ENCODE results near the gene SFXN4.
"Not testable (repeated sequence)": the region's sequence is repeated elsewhere in the genome, so short reads cannot be mapped to it uniquely, and the experiment has no call there.

SFXN4 gene

DNA sequence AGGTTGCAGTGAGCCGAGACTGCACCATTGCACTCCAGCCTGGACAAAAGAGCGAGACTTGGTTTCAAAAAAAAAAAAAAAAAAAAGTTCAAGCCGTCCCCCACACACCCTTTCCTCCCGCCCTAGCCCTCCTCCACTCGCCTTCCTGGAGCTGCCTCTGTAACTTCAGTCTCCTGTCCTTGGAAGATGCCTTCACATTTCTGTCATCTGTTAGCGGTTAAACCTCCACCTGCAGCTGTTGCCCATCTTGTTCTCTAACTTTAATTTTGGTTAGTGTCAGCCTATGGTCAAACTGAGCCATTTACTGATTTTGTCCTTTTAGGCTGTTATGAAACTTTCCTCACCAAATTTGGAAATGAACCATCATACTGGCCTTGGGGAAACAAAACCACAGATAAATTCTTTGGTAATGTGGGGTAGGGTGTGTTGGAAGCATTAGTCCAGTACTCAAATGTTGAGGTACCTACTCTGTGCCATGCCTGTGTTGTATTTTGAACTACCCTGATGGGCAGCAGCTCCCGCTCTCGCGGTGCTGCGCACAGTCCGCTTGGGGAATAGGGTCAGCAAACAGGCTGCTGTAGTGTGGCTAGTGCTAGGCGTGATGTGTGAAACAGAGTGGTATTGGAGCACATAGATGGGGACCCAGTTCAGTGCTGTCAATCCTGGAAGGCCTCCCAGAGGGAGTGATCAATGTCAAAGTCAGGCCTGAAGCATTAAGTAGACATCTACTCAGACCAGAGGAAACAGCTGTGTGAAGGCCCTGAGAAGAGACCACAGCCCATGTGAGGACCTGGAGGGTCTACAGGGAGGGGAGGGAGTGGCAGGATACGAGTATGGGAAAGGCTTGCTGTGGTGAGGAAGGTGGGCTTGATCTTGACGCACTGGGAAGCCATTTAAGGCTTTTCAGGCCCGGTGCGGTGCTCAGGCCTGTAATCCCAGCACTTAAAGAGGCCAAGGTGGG lies 26.9 kb downstream of the SFXN4 start:
- no peak for FAIRE-seq

DNA sequence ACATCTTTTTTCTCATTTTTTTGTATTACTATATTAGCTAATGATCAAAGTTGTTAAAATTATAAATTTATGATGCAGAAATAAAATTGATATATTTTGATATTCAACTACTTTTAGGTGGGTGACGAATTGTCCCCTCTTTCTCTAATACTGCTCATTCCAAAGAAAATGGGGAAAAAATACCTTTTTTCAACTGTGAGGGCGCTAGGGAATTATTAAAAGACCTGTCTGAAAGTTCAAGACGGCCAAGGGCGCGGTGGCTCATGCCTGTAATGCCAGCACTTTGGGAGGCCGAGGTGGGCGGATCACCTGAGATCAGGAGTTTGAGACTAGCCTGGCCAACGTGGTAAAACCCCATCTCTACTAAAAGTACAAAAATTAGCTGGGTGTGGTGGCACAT lies 27.6 kb downstream of the SFXN4 start:
- not testable (repeated sequence) for FAIRE-seq

DNA sequence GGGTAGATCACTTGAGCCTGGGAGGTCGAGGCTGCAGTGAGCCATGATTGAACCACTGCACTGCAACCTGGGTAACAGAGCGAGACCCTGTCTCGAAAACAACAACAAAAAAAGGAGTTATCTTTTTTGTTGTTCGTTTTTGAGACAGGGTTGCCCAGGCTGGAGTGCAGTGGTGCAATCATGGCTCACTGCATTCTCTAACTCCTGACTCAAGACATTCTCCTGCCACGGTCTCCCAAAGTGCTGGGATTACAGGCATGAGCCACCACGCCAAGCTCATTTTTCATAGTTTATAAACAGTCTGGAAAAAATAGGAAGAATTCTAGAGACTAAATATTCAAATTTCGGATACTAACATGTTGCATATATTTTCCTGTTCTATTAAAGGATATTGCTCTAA lies 29.4 kb downstream of the SFXN4 start:
- no peak for FAIRE-seq

DNA sequence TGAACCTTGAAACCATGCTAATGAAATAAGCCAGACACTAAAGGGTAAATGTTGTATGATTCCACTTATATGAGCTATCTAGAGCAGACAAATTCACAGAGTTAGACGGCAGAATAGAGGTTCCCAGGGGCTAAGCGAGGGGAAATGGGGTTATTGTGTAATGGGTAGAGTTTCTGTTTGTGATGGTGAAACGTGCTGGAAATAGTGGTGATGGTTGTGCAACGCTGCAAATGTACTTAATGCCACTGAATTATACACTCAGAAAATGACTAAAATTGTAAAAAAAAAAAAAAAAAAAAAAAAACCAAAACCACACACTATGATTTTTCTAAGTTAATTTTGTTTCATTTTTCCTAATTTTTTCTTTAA lies 30.0 kb downstream of the SFXN4 start:
- no peak for FAIRE-seq

DNA sequence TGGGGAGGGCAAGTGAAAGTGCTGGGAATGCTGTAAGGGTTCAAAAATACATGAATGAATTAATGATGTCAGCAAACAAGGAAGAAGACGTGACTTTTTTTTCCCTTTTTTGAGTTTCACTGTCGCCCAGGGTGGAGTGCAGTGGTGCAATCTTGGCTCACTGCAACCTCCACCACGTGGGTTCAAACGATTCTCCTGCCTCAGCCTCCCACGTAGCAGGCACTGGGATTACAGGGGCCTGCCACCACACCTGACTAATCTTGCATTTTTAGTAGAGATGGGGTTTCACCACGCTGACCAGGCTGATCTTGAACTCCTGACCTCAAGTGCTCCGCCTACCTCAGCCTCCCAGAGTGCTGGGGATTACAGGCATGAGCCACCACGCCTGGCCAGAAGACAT lies 31.6 kb downstream of the SFXN4 start:
- no peak for FAIRE-seq

DNA sequence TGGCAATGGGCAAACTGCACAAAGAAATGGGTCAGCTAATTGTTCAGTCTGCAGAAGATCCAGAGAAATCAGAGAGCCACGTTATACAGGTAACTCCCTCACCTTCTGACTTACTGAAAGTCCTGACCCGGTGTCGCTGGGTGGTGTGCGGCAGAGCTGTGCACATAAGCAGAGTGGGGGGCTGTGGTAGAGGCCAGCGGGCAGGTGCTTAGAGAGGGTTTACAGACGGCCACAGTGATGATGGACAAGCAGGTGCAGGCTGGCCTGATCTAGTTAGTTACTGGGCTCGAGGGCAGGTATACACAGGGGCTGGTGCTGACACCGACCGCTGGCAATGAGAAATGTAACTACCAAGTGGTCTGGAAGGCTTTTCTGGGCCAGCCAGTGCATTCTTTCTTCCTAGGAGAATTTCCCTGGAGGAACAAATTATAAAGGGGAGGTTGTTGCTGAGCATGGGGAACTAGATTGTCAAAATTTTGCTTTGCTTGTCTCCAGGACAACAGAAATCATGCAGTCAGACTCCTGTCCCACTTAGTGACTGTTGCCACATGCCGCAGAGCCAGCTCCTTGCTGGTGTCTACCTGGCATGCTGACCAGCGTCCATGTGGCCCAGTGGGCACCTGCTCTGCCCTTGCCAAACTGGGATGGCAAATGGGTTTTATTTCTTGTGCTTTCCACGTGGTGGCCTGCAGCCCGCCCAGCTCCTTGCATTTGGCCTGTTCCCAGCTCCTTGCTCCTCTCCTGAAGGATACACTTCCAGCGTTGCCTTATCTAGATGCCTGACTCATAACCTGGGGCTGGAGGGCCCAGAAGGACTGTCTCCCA lies 32.8 kb downstream of the SFXN4 start:
- FAIRE-seq, result no peak

DNA sequence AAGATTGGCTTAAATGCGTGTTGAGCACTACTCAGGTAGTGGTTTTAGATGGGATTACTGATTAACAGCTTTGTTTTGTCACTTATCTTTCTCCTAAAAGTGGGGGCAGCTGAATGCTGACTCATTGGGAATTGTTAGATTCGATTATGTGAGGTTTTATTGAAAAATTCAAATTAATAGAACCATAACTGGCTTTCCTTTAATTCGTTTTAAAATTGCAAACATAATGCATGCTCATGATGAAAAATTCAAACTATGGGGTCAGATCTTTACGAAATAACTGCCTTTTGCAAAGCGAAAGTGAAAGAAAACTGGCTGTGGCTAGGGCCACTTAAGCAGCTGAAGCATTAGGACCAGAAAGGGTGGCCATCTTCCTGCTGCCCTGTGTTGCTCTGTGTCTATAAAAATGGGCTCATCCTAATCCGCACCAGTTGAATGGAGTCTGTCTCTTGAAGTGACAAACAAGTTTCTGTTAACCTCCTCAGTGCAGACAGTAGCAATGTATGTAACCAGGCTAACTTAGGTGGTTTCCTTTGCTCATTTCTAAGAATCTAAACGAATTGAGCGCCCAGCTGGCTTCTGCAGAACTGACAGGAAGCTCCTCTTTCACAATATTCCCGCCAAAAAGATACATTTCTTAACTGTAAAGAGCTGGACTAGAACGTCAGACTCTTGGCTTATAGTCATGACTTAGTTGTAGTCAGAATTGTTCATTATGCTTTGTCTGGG lies 33.8 kb downstream of the SFXN4 start:
- no peak for FAIRE-seq

DNA sequence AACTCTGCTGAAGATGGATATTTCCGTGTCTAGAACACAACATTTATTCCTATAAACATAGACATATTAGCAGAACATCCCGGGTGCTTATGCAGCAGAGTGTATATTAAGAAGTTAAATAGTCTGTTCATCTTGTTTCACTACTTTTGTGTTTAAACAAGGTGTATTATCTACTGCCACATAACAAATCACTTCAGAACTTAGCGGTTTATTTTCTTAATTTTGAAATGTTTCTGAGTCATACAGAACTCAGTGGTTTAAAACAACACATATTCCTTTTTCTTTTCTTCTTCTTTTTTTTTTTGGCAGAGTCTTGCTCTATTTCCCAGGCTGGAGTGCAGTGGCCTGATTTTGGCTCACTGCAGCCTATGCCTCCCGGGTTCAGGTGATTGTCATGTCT lies 35.8 kb downstream of the SFXN4 start:
- no peak for FAIRE-seq

DNA sequence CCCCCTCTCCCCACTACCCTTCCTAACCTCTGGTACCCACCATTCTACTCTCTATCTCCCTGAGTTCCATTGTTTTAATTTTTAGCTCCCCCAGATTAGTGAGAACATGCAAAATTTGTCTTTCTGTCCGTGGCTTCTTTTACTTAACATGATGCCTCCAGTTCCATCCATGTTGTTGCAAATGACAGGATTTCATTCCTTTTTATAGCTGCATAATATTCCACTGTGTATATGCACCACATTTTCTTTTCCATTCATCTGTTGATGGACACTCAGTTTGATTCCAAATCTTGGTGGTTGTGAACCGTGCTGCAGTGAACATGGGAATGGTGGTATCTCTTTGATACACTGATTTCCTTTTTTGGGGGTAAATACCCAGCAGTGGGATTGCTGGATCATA lies 39.6 kb downstream of the SFXN4 start:
- FAIRE-seq, result no peak

DNA sequence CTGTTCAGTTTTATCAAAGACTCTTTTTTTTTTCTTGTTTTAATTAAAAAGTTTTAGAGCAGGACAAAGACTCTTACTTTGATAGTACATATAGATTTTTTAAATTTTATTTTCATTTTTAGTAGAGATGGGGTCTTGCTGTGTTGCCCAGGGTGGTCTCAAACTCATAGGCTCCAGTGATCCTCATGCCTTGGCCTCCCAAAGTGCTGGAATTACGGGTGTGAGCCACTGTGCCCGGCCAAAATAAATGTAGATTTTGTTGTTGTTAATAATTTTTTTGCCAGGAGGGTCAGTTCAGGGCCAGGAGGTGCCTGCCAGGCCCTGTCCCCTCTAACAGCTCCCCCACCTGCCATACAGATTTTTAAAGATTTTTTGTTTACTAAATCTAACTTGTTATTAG lies 44.6 kb downstream of the SFXN4 start:
- no peak for FAIRE-seq

DNA sequence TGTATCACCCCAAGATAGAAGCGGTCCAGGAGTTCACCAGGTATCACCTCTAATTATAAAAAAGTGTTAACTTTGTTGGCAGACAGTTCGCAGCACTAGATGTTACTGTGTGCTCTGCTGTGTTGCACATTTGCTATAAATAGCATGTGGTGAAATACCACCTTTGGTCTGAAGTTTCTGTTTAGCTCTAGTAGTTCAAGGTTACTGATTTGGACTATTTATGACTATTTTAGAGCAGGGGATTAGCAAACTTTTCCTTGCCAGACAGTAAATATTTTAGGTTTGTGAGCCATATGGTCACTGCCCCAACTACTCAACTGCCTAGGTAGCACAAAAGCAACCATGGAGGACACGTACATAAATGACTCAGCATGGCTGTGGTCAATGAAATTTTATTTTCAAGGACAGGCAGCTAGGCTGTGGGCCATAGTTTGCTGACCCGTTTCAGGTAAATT lies 45.1 kb downstream of the SFXN4 start:
- FAIRE-seq, result no peak

DNA sequence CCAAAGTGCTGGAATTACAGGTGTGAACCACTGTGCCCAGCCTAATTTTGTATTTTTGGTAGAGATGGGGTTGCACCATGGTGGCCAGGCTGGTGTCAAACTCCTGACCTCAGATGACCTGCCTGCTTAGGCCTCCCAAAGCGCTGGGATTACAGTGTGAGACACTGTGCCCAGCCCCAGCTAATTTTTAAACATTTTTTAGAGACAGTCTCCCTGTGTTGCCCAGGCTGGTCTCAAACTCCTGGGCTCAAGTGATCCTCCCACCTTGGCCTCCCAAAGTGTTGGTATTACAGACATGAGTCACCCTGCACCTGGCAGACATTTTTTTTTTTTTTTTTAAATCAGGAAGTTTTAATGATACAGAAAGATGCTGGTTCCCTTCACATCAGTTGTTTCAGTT lies 46.1 kb downstream of the SFXN4 start:
- FAIRE-seq, result no peak

DNA sequence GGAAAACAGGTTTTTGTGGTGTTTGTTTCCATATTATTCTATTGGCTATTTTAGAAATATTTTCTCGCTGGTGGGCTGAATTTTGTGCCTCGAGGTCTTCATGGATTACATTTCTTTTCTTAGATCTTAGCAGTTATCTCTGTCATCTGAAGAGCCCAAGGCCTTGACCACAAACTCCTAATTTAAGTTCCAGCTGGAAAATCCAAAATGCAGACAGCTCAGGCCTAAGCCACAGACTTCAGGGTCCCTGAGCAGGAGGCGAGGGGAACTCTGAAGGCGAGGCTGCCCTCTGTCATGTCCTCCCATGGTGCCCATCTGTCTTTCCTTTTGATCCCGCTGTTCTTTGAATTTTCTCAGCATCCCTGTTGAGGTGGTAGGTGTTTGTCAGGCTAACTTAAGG lies 47.3 kb downstream of the SFXN4 start:
- no peak for FAIRE-seq

DNA sequence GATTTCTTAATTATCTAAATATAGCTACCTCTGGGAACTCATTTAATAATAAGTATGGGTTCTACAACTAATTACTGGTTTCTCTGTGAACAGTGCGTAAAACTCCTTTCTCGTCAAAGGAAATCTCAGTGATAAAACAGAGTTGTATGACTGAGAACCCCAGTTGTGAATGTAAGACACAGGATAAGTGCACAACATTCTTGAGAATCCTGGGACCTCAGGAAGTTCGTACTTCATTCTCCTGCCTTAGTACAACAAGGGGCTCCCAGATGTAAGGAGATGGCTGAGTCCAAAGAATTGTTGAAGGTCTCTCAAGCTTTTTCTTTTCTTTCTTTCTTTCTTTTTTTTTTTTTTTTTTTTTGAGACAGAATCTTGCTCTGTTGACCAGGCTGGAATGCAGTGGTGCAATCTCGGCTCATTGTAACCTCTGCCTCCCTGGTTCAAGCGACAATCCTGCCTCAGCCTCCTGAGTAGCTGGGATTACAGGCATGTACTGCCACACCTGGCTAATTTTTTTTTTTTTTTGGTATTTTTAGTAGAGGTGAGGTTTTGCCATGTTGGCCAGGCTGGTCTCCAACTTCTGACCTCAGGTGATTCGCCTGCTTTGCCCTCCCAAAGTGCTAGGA lies 49.1 kb downstream of the SFXN4 start:
- no peak for FAIRE-seq

DNA sequence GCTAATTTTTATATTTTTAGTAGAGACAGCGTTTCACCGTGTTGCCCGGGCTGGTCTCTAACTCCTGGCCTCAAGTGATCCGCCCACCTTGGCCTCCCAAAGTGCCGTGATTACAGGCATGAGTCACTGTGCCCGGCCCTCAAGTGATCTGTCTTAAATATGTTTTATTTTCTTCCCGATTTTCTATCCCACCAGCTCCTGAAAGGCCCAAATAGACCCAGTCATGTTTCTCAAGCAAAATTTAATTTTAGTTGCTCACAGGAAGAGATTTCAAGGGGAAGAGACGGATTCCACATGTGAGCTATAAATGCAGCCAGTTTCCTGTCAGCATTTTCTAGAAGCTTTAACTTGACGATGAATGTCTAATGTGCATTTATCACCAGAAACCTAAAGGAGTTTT lies 49.6 kb downstream of the SFXN4 start:
- no peak for FAIRE-seq

DNA sequence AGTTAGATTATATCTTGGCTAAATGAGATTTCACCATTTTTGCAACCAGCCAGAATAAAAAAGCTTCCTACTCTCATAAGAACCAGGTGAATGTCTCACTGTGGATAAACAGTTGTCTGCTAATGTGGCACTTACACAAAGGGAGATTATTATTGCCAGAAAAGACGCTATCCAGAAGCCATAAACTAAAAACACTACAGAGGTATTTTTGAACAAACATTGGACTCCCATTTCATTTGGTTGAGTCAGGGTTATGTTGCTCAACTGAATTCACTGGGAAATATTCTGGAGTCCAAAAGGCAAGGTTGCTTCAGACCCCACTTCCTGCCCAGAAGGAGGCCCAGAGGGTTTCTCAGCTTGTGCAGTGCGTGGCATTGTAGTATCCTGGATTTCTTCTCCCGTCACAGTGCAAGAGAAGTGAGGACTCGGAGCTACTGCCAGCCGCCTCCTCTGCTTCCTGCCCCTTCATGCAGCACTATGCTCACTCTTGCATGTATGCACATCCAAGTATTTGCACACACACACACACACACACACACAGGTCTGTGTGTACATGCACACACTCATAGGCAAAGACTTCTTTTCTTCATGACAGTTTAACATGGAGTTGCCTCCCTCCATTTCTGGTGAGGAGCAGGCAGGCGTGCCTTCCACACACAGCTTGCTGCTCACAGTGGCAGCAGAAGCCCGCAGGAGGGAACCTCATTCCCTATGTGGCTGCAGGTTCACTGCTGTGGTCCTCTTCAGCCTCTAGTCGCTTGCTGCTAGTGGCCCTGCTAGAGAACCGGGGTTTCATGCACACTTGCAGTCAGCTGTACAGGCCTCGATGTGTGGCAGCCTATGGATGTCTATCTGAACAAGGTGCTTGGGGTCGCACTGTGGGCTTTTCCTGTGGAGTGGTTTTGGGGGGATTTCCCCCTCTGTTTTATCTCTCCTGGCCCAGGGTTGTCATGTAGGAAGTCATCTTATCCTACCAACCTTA lies 51.5 kb downstream of the SFXN4 start:
- no peak for FAIRE-seq

DNA sequence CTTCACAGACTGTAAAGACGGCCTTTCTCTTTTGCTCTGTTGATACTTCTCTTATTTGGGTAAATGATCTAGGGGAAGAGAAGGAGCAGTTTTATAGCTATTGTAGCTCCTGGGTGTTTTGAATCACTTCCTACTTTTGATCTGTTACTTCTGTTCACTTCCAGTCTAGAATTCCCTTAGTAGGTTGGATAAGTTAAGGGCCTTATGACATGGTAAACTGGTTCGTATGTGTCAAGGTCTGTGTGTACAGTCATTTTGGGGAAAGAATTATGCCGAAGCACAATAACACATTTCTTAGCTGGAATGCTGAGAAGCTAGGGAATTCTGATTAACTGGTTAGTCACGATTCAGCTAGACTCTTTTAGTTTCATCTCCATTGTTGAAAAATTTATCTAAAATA lies 53.5 kb downstream of the SFXN4 start:
- no peak for FAIRE-seq

DNA sequence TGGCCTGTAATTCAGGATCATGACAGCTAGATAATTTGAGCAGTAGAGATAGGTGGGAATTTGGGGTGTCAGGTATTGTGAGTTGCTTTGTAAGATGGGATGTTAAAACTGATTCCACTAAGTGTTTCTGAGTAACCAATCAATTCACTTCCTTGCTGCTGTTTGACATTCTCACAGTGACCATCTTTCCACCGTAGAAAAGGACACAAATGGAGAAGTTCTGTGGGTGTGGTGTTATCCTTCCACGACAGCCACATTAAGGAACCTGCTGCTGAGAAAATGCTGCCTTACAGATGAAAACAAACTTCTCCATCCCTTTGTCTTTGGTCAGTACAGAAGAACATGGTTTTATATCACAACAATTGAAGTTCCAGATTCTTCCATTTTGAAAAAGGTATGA lies 57.7 kb downstream of the SFXN4 start:
- not testable (repeated sequence) for FAIRE-seq

DNA sequence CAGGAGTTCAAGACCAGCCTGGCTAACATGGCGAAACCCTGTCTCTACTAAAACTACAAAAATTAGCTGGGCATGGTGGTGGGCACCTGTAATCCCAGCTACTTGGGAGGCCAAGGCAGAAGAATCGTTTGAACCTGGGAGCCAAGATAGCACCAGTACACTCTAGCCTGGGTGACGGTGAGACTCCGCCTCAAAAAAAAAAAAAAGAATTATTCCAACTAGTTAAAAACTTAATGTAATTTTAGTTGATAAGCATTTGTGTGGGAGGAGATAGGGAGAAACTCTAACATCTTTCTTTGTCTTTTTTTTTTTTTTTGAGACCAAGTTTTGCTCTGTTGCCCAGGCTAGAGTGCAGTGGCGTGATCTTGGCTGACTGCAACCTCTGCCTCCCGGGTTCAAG lies 58.4 kb downstream of the SFXN4 start:
- not testable (repeated sequence) for FAIRE-seq

DNA sequence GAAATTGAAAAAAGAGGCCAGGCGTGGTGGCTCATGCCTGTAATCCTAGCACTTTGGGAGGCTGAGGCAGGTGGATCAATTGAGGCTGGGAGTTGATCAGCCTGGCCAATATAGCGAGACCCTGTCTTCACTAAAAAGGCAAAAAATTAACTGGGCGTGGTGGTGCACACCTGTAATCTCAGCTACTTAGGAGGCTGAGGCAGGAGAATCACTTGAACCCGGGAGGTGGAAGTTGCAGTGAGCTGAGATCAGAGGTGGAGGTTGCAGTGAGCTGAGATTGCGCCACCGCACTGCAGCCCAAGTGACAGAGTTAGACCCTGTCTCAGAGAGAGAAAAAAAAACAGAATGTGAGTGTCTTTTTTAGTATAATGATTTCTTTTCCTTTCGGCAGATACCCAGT lies 59.6 kb downstream of the SFXN4 start:
- FAIRE-seq, result not testable (repeated sequence)

DNA sequence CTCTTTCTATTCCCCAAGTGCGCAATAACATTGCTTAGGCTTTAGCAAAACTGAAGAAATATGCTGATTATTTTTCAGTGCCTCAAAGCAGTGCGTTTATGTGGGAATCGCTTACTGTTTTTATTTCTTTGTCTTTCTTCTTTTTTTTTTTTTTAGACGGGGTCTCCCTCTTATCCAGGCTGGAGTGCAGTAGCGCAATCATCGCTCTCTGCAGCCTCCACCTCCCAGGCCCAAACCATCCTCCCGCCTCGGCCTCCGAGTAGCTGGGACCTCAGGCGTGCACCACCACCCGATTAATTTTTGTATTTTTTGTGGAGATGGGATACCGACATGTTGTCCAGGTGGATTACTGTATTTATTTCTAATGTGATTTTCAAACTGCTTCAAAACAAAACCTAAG lies 60.4 kb downstream of the SFXN4 start:
- no peak for FAIRE-seq

DNA sequence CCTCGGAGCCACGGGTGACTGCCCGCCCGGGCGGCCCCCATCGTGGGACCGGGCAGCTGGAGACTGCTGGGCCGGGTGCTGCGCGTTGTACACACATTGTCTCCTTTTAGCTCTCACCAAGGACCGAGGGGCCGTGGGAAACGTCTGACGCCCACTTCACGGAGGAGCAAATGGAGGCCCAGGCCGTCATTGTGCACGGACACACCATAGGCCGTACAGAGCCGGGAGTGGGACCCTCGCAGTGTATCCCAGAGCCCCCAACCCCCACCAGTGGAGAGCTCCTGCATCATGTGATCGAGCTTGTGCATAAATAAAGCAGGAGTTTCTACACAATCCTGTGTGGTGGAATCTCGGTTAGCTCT lies 60.9 kb downstream of the SFXN4 start:
- FAIRE-seq, result no peak

All from A204.1 (cell line).